Fibroblast of skin of left biceps (primary cell): ENCODE results near the gene MIAT.
A peak's percentile ranks its signal among the peaks of the same experiment; 100 is the strongest.
"Not testable (repeated sequence)": the region's sequence is repeated elsewhere in the genome, so short reads cannot be mapped to it uniquely, and the experiment has no call there.

Source experiments
- DNase-seq, 2 experiments: peaks; one replicate each; pipeline ENCODE4 v3.0.0-alpha.2; 2013; ENCODE audit warnings: low read depth in 2 of 2

Gene MIAT

DNA sequence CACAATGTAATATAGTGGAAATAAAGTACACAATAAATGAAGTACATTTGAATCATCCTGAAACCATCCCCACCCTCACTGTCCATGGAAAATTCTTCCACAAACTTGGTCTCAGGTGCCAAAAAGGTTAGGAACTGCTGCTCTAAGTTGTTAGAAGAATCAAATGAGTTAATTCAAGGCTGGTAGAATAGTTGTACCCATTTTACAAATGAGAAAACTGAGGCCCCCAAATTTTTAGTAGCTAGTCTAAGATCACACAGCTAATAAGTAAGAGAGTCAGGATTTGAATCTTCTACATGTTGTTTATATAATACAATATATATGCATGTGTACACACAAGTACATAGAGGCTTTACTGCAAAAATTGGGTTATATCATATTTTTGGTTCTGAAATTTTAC is 43.1 kb downstream of the MIAT start:
- DNase-seq, result no peak

DNA sequence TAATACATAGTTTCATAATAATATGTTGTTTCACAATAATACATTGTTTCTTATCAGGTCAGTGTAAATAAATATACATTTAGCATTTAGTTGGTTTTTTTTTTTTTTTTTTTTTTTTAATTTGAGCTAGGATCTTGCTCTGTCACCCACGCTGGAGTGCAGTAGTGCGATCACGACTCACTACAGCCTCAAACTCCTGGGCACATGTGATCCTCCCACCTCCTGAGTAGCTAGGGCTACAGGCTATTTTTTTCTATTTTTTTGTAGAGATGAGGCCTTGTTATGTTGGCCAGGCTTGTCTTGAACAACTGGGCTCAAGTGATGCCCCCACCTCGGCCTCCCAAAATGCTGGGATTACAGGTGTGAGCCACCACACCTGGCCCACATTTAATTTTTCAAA is 43.5 kb downstream of the MIAT start:
- DNase-seq, result no peak

- DNase-seq, result no peak
These were observed 43.9 kb downstream of the MIAT start for GRCh38 chr22:26701323-26701722.

GRCh38 chr22:26702906-26703830 is 45.8 kb downstream of the MIAT start:
- no peak for DNase-seq

DNA sequence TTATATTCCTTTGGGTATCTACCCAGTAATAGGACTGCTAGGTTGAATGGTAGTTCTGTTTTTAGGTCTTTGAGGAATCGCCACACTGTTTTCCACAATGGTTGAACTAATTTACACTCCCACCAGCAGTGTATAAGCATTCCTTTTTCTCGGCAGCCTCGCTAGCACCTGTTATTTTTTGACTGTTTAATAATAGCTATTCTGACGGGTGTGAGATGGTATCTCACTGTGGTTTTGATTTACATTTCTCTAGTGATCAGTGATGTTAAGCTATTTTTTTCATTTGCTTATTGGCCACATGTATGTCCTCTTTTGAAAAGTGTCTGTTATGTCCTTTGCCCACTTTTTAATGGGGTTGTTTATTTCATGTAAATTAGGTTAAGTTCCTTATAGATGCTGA is 48.0 kb downstream of the MIAT start:
- DNase-seq, result not testable (repeated sequence)

- DNase-seq, result no peak
These were observed 49.7 kb downstream of the MIAT start for GRCh38 chr22:26707090-26707489.

- DNase-seq, result no peak
These were observed 50.2 kb downstream of the MIAT start for GRCh38 chr22:26707581-26707980.

- DNase-seq, result no peak
These were observed 51.0 kb downstream of the MIAT start for GRCh38 chr22:26708256-26709009.

GRCh38 chr22:26709617-26710390 is 52.4 kb downstream of the MIAT start:
- no peak for DNase-seq

- DNase-seq, result no peak
These were observed 54.0 kb downstream of the MIAT start for GRCh38 chr22:26711205-26711963.

DNA sequence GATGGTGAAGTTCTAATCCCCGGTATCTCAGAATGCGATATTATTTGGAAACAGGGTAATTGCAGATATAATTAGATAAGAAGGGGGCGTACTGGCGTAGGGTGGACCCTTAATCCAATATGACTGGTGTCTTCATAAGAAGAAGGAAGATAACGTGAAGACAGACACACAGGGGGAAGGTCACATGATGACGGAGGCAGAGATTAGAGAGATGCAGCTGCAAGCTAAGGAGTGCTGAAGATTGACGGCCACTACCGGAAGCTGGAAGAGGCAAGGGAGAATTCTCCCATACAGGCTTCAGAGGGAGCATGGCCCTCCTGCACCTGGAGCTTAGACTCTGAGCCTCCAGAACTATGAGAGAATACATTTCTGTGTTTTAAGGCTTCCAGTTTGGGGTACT is 54.8 kb downstream of the MIAT start:
- no peak for DNase-seq

DNA sequence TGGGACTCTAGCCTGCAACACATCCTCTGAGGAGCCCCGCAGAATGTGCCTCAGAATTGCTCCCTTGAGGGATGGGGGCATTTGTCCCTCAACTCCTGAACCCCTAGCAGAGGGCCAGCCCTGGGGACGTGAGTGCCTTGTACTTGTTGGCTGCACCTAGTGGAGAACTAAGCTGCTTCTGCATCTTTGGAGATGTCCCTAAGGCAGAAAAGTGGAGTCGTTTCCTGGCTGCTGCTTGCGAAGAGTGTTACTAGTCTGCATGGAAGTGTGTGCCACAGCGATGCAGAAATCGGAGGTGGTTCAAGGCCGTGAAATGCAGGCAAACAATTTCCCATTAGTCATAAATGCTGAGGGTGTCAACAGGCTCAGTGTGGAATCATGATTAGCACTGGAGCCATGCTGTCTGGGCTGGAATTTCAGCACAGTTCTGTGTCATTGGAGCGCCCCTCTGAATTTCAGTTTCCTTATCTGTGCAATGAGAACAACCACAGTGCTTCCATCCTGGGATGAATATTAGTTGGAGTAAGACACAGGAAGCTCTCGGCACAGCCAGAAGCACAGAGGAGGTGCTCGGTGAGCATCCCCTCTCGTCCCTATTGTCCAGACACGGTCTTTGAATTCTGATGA is 56.5 kb downstream of the MIAT start:
- peak; percentile 76 to 83 for DNase-seq

DNA sequence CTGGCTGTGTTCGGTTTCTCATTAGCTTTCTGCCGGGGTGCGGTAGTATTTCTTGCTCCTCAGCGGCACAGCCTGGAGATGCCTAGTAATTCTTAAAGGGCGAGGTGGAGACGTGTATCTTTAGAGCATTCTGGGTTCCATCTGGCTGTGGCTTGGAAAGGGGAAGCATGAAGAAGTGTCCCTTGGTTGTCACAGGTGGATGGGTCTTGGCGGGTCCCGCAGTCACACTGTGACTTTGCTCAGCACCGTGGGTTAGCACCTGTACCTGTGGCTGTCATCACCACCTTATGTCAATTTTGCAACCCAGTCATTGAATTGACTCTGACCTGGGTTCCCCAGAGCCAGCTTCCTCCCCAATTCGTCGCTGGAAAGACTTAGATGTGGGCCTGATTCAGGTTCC is 57.6 kb downstream of the MIAT start:
- DNase-seq, result no peak

DNA sequence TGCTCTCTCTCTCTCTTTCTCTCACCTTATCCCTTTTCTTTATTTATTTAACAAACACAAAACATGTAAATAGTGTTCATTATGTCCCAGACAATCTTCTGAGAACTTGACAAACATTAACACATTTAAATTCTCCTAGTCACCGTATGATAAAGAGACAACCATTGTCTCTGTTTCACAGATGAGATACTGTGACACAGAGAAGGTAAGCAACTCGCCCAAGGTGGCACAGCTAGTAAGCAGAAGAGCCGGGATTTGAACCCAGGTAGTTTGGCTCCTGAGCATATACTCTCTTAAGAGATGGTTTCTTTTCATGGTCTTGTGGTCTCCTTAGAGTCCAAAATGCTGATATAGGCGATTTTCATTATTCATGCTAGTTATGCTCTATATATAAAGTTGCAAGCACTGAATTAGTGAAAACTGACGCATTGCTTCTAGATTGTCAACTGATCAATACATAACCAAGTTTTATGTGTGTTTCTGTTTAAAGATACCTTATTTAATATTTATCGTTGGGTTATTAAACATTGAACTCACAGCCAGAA is 58.1 kb downstream of the MIAT start:
- DNase-seq, result no peak

DNA sequence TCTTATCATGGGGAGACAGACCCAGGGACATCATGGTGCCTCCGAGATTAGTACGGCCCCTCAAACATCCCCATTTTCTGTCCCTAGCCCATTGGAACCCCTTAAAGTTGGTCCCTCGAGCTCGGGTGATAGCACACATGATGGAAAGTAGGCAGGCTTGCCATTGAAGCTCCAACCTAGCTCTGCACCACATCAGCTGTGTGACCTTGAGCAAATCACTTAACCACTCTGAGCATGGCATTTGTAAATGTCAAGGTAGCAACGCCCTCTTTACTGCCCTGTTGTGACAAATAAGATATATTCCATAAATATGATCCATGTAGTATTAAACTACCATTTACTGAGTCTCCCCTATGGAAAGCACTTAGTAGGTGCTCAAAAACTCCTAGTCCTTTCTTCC is 61.1 kb downstream of the MIAT start:
- no peak for DNase-seq

DNA sequence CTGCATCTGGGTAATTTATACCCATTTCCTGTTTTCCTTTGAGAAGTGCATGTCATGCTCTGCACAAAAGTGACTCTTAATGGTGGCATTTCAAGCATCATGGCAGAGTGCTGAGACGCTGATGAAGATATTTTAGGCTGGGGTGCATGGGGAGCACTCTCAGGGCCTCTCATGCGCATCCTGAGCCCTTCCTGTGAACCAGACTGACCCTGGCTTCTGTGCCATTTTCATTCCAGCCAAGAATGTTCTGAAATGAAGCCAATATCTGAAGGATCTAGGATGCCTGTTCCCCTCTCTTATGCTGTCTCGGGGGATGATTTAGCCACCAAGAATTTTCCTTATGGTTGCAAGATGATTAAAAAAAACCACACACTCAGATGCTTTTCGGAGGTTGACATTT is 61.5 kb downstream of the MIAT start:
- DNase-seq, result peak; percentile 95

DNA sequence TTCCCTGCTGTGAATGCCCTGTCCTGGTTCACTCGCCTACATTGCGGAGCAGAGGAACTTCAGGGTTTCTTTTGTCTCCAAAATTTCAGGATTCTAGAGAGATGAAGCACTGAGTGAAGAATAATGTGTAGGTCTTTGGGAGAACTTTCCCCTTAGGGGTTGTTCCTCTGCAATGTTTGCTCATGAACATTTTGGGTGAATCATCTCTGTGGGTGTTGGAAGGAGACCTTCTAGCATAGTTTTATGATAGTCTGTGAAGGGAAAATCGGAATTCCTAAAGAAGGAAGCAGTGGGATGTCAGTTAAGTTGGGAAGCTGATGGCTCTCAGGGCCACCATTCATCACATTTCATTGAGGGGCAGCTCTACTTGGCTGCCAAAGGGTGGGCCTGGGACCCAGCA is 64.8 kb downstream of the MIAT start:
- no peak for DNase-seq

- no peak for DNase-seq
These were observed 67.0 kb downstream of the MIAT start for GRCh38 chr22:26724414-26724813.

- no peak for DNase-seq
These were observed 67.8 kb downstream of the MIAT start for GRCh38 chr22:26725012-26725676.
